ENCODE data around the gene ARPC2. TPM values are rescaled to one million over a fixed set of nuclear protein-coding genes. Genes with fewer than 3 reads are reported as not detected.

ARPC2 gene
- total and polyA plus RNA-seq, 8 donors, result 92.1 to 456 (median 256) TPM

GRCh38 chr2:218244204-218244603 lies 27.2 kb downstream of the ARPC2 start:
- Histone ChIP-seq H3K4me3 (no peak overlapping the region), H3K9me3 (no peaks in the 10 kb centered on the region), H3K4me1 (peaks cover 0 to 33% (median 6%) of the 10 kb centered on the region in 4 donors), H3K36me3 (peaks cover 86 to 100% (median 99%) of the 10 kb centered on the region in 4 donors), H3K27ac (peak overlapping the region in 1 of 5 donors; percentile 23), H3K27me3 (no peaks in the 10 kb centered on the region)
- 20 to 50% (median 37%) methylated on average over 1 of the region's 1 CpG for WGBS, 5 donors
- TF ChIP-seq POLR2A (IDR thresholded peaks at IDR 0.05) (no peak), EP300 (IDR thresholded peaks at IDR 0.05) (no peak), CTCF (IDR thresholded peaks at IDR 0.05) (no peak), POLR2AphosphoS5 (IDR thresholded peaks at IDR 0.05) (no peak)
- DNase-seq, result no peak
- intact Hi-C loops (cut with DNase I; ENCODE audit: low total_unique reads), result no loop called here

- no peak overlapping the region for H3K4me3 ChIP-seq
- H3K36me3 ChIP-seq, result peaks cover 86 to 100% (median 99%) of the 10 kb centered on the region in 4 donors
- intact Hi-C loops (cut with DNase I; ENCODE audit: low total_unique reads), result no loop called here
- TF ChIP-seq CTCF (IDR thresholded peaks at IDR 0.05) (no peak), POLR2AphosphoS5 (IDR thresholded peaks at IDR 0.05) (no peak), EP300 (IDR thresholded peaks at IDR 0.05) (no peak), POLR2A (IDR thresholded peaks at IDR 0.05) (no peak)
- H3K27me3 ChIP-seq, result no peaks in the 10 kb centered on the region
- peak overlapping the region in 1 of 5 donors; percentile 23 for H3K27ac ChIP-seq
- no peak for DNase-seq
- peaks cover 0 to 34% (median 6%) of the 10 kb centered on the region in 4 donors for H3K4me1 ChIP-seq
- 89 to 99% (median 95%) methylated on average over 2 of the region's 2 CpGs for WGBS, 5 donors
- H3K9me3 ChIP-seq, result no peaks in the 10 kb centered on the region
These were observed 27.7 kb downstream of the ARPC2 start for GRCh38 chr2:218244665-218245064.

GRCh38 chr2:218245214-218245613 lies 28.2 kb downstream of the ARPC2 start:
- 35 to 61% (median 58%) methylated on average over 5 of the region's 5 CpGs for WGBS, 5 donors
- intact Hi-C loops (cut with DNase I; ENCODE audit: low total_unique reads), result no loop called here
- TF ChIP-seq CTCF (IDR thresholded peaks at IDR 0.05) (no peak), EP300 (IDR thresholded peaks at IDR 0.05) (no peak), POLR2A (IDR thresholded peaks at IDR 0.05) (no peak), POLR2AphosphoS5 (IDR thresholded peaks at IDR 0.05) (no peak)
- DNase-seq, result no peak
- Histone ChIP-seq H3K36me3 (peaks cover 86 to 100% (median 99%) of the 10 kb centered on the region in 4 donors), H3K9me3 (no peaks in the 10 kb centered on the region), H3K4me1 (peaks cover 0 to 34% (median 6%) of the 10 kb centered on the region in 4 donors), H3K27me3 (no peaks in the 10 kb centered on the region), H3K4me3 (no peak overlapping the region), H3K27ac (no peak overlapping the region)

- DNase-seq, result peak in 1 of 2 donors; percentile 17
- Histone ChIP-seq H3K27me3 (no peaks in the 10 kb centered on the region), H3K4me1 (peaks cover 0 to 21% (median 4%) of the 10 kb centered on the region in 4 donors), H3K4me3 (no peak overlapping the region), H3K27ac (no peak overlapping the region), H3K9me3 (no peaks in the 10 kb centered on the region), H3K36me3 (peaks cover 99 to 100% (median 100%) of the 10 kb centered on the region in 4 donors)
- intact Hi-C loops (cut with DNase I; ENCODE audit: low total_unique reads), result no loop called here
- 87 to 95% (median 94%) methylated on average over 13 of the region's 13 CpGs for WGBS, 5 donors
- TF ChIP-seq EP300 (IDR thresholded peaks at IDR 0.05) (no peak), POLR2AphosphoS5 (IDR thresholded peaks at IDR 0.05) (no peak)
These were observed 32.7 kb downstream of the ARPC2 start for GRCh38 chr2:218249691-218250090.

GRCh38 chr2:218252509-218253231 lies 35.7 kb downstream of the ARPC2 start:
- Histone ChIP-seq H3K27ac (peak overlapping the region in 3 of 5 donors; percentile 6 to 38 (median 10)), H3K4me1 (peaks cover 0 to 20% (median 10%) of the 10 kb centered on the region in 4 donors), H3K4me3 (no peak overlapping the region), H3K36me3 (peaks cover 85 to 94% (median 94%) of the 10 kb centered on the region in 4 donors), H3K9me3 (no peaks in the 10 kb centered on the region), H3K27me3 (no peaks in the 10 kb centered on the region)
- DNase-seq, result peak in 1 of 2 donors; percentile 23
- intact Hi-C loops (cut with DNase I; ENCODE audit: low total_unique reads), result no loop called here
- TF ChIP-seq POLR2AphosphoS5 (IDR thresholded peaks at IDR 0.05) (no peak), EP300 (IDR thresholded peaks at IDR 0.05) (no peak), CTCF (IDR thresholded peaks at IDR 0.05) (no peak), POLR2A (IDR thresholded peaks at IDR 0.05) (no peak)
- 57 to 73% (median 63%) methylated on average over 7 of the region's 7 CpGs for WGBS, 5 donors

Data from stomach (tissue), 9 donors.